ENCODE data around the gene RYR3. TPM values are rescaled to one million over a fixed set of nuclear protein-coding genes. Genes with fewer than 3 reads are reported as not detected.

The RYR3 gene
- total and polyA plus RNA-seq, 10 of the 15 experiments (the other 5 are each of a cell fraction or from before 2014, with no cell fraction given), result under 0.01 to 0.44 (median 0.16) TPM; not detected in 5

- Histone ChIP-seq H4K20me1 (ENCODE audit: control insufficient read depth, insufficient read depth) (no peaks in the 10 kb centered on the region), H3K4me2 (ENCODE audit: control insufficient read depth, insufficient read depth) (no peak overlapping the region), H3K27me3 (replicated peaks in 1 of 2; ENCODE audit: control insufficient read depth in 2 of 2, insufficient read depth in 2 of 2, low read length in 1 of 2) (no peaks in the 10 kb centered on the region; a peak in 1 of 4 replicates), H3K9ac (ENCODE audit: control insufficient read depth, insufficient read depth, low read length) (no peak overlapping the region), H3K9me3 (replicated peaks; ENCODE audit: control insufficient read depth, insufficient read depth, low read length) (no peaks in the 10 kb centered on the region; the same call in 2 of the 3 replicates), H3K4me1 (ENCODE audit: control insufficient read depth, insufficient read depth, low read length) (no peaks in the 10 kb centered on the region), H2AFZ (ENCODE audit: control insufficient read depth, low read depth, low read length) (no peak overlapping the region), H3K4me3 (no peak overlapping the region), H3K36me3 (ENCODE audit: control insufficient read depth in 2 of 2, insufficient read depth in 2 of 2, low read length in 1 of 2) (no peaks in the 10 kb centered on the region), H3K79me2 (ENCODE audit: control insufficient read depth, insufficient read depth, low read length) (no peaks in the 10 kb centered on the region), H3K27ac (ENCODE audit: control insufficient read depth, insufficient read depth) (no peak overlapping the region)
- DNase-seq (ENCODE audit: low read depth, low spot score) (no peak), ATAC-seq (no peak), FAIRE-seq (no peak)
- in situ Hi-C loops (cut with MboI) (no loop called here), intact Hi-C loops (cut with micrococcal nuclease; ENCODE audit: unreplicated experiment) (no loop called here)
- BruUV-seq (replicated peaks), result no TSS peak
- CTCF ChIA-PET, result interaction anchor here (1.1 kb wide), 1 partner anchor 40 kb away, joined by 3 read pairs; no protein-coding TSS in a partner anchor
- POLR2A ChIA-PET, result no interaction called here
- RAD21 ChIA-PET (ENCODE audit: unreplicated experiment), result no interaction called here
- TF ChIP-seq TCF3 (IDR thresholded peaks at IDR 0.05; ENCODE audit: borderline replicate concordance, insufficient read depth, low read depth, low read length), result no peak
- no peak for TF ChIP-seq POLR2A (IDR thresholded peaks at IDR 0.05; ENCODE audit: low read depth, low read length)
- TF ChIP-seq EGR1 (IDR thresholded peaks at IDR 0.05; ENCODE audit: borderline replicate concordance in 1 of 2, low read depth in 2 of 2, low read length in 2 of 2), result no peak
- SMC1A ChIA-PET (ENCODE audit: uncharacterized antibody, unreplicated experiment), result interaction anchor here (0.6 kb wide), 1 partner anchor 100 kb away, joined by 3 read pairs; no protein-coding TSS in a partner anchor
- WGBS (ENCODE audit: insufficient coverage, insufficient replicate concordance, low lambda C conversion rate, missing lambda C conversion rate), result 55% methylated on average over 15 of the region's 16 CpGs
These were observed 349.4 kb downstream of the RYR3 start for GRCh38 chr15:33660151-33660550.

- no peak overlapping the region for H3K9ac ChIP-seq (ENCODE audit: control insufficient read depth, insufficient read depth, low read length)
- H3K27ac ChIP-seq (ENCODE audit: control insufficient read depth, insufficient read depth), result no peak overlapping the region
- ATAC-seq (no peak), DNase-seq (ENCODE audit: low read depth, low spot score) (no peak), FAIRE-seq (no peak)
- ChIA-PET CTCF (no interaction called here), SMC1A (ENCODE audit: uncharacterized antibody, unreplicated experiment) (no interaction called here), POLR2A (no interaction called here), RAD21 (ENCODE audit: unreplicated experiment) (no interaction called here)
- H3K79me2 ChIP-seq (ENCODE audit: control insufficient read depth, insufficient read depth, low read length), result no peaks in the 10 kb centered on the region
- no peaks in the 10 kb centered on the region for H4K20me1 ChIP-seq (ENCODE audit: control insufficient read depth, insufficient read depth)
- no peaks in the 10 kb centered on the region for H3K4me1 ChIP-seq (ENCODE audit: control insufficient read depth, insufficient read depth, low read length)
- no peaks in the 10 kb centered on the region for H3K36me3 ChIP-seq (ENCODE audit: control insufficient read depth in 2 of 2, insufficient read depth in 2 of 2, low read length in 1 of 2)
- WGBS (ENCODE audit: insufficient coverage, insufficient replicate concordance, low lambda C conversion rate, missing lambda C conversion rate), result 68% methylated on average over 14 of the region's 14 CpGs
- no peaks in the 10 kb centered on the region; the same call in 2 of the 3 replicates for H3K9me3 ChIP-seq (replicated peaks; ENCODE audit: control insufficient read depth, insufficient read depth, low read length)
- H2AFZ ChIP-seq (ENCODE audit: control insufficient read depth, low read depth, low read length), result no peak overlapping the region
- no peak for TF ChIP-seq MAX (IDR thresholded peaks at IDR 0.05; ENCODE audit: low read depth, low read length)
- no peak for TF ChIP-seq ZNF622 (IDR thresholded peaks at IDR 0.05)
- TF ChIP-seq, protein P1, sequence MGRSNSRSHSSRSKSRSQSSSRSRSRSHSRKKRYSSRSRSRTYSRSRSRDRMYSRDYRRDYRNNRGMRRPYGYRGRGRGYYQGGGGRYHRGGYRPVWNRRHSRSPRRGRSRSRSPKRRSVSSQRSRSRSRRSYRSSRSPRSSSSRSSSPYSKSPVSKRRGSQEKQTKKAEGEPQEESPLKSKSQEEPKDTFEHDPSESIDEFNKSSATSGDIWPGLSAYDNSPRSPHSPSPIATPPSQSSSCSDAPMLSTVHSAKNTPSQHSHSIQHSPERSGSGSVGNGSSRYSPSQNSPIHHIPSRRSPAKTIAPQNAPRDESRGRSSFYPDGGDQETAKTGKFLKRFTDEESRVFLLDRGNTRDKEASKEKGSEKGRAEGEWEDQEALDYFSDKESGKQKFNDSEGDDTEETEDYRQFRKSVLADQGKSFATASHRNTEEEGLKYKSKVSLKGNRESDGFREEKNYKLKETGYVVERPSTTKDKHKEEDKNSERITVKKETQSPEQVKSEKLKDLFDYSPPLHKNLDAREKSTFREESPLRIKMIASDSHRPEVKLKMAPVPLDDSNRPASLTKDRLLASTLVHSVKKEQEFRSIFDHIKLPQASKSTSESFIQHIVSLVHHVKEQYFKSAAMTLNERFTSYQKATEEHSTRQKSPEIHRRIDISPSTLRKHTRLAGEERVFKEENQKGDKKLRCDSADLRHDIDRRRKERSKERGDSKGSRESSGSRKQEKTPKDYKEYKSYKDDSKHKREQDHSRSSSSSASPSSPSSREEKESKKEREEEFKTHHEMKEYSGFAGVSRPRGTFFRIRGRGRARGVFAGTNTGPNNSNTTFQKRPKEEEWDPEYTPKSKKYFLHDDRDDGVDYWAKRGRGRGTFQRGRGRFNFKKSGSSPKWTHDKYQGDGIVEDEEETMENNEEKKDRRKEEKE (IDR thresholded peaks at IDR 0.05), result no peak
- TF ChIP-seq, protein P2, sequence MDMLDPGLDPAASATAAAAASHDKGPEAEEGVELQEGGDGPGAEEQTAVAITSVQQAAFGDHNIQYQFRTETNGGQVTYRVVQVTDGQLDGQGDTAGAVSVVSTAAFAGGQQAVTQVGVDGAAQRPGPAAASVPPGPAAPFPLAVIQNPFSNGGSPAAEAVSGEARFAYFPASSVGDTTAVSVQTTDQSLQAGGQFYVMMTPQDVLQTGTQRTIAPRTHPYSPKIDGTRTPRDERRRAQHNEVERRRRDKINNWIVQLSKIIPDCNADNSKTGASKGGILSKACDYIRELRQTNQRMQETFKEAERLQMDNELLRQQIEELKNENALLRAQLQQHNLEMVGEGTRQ (IDR thresholded peaks at IDR 0.05; ENCODE audit: borderline replicate concordance, low read depth, low read length), result no peak
- no peaks in the 10 kb centered on the region for H3K27me3 ChIP-seq (replicated peaks in 1 of 2; ENCODE audit: control insufficient read depth in 2 of 2, insufficient read depth in 2 of 2, low read length in 1 of 2)
- BruUV-seq (replicated peaks), result no TSS peak
- intact Hi-C loops (cut with micrococcal nuclease; ENCODE audit: unreplicated experiment), result no loop called here
- in situ Hi-C loops (cut with MboI), result no loop called here
- no peak overlapping the region for H3K4me3 ChIP-seq
- no peak overlapping the region for H3K4me2 ChIP-seq (ENCODE audit: control insufficient read depth, insufficient read depth)
These were observed 351.2 kb downstream of the RYR3 start for GRCh38 chr15:33662014-33662413.
